Right lobe of liver (tissue), 6 donors: Measurements from ENCODE around the gene PPP1R1A. TPM values are rescaled to one million over a fixed set of nuclear protein-coding genes. Genes with fewer than 3 reads are reported as not detected.

Experiments used
- ATAC-seq, 4 donors: fragments of 200-7000 bp; cut with Tn5 transposase; one replicate each; pipeline ENCODE4 v1.9.1; 2020; ENCODE audit warnings: mild to moderate bottlenecking in 4 of 4, moderate library complexity in 4 of 4
- DNase-seq, 3 donors: peaks; one replicate each; pipeline ENCODE4 v3.0.0-alpha.2; 2020
- H3K27ac ChIP-seq, 3 donors: fragments of 200-600 bp; one replicate each; pipeline ENCODE4 v1.8.0; 2022
- H3K27me3 ChIP-seq, 2 donors: fragments of 200-600 bp; one replicate each; pipeline ENCODE4 v1.8.0; 2022
- H3K36me3 ChIP-seq, 4 donors: fragments of 200-600 bp; sonication (generic) in 1 of 4; one replicate each; pipeline versions ENCODE4 v1.5.1 to v1.8.0; 2017 to 2022; ENCODE audit warnings: control low read depth in 1 of 4
- H3K4me1 ChIP-seq, 4 donors: fragments of 200-600 bp; sonication (generic) in 1 of 4; one replicate each; pipeline versions ENCODE4 v1.5.1 to v1.8.0; 2017 to 2022; ENCODE audit warnings: control low read depth in 1 of 4
- H3K4me3 ChIP-seq, 3 donors: fragments of 200-600 bp; one replicate each; pipeline ENCODE4 v1.8.0; 2022
- H3K9me3 ChIP-seq, 4 donors: fragments of 200-600 bp; sonication (generic) in 1 of 4; one replicate each; pipeline versions ENCODE4 v1.5.1 to v1.8.0; 2017 to 2022; ENCODE audit warnings: control low read depth in 1 of 4
- POLR2A ChIP-seq: fragments of 450-650 bp; IDR thresholded peaks from one replicate; pipeline ENCODE4 v1.6.1; 2017; ENCODE audit warnings: antibody characterized with exemption, mild to moderate bottlenecking
- WGBS: methylation state at CpG from one replicate; pipeline ENCODE4 v1.1.6; 2018; ENCODE audit warnings: low coverage, low lambda C conversion rate; ENCODE audit not compliant: insufficient coverage; ENCODE audit errors: missing lambda C conversion rate; 5-methylcytosine and 5-hydroxymethylcytosine counted together
- intact Hi-C, 2 donors: fragments of 100-400 bp; cut with DNase I; formaldehyde crosslinking; loops; one replicate each; pipeline versions ENCODE4 v1.11.2 to v1.14.1; 2022
- total RNA-seq, 6 experiments: library from RNA; depleted of rRNA in 2 of 6; stranded (reverse); fragments of >200 nt in 2 of 6; fragmentation: NEBNext Ultra II Directional in 3 of 6; extraction: Animal tissue kit (Norgen Biotek cat#: 25700) in 3 of 6; gene quantifications; one replicate each; pipeline versions ENCODE4 v1.1.0 to v1.2.4, GENCODE V29; 2016 to 2023
- TF ChIP-seq, protein P1 (sequence below), 4 donors: fragments of 200-600 bp in 3 of 4; fragments of 450-650 bp in 1 of 4; IDR thresholded peaks; one replicate each; pipeline versions ENCODE4 v1.5.1 to v1.8.0; 2016 to 2022; ENCODE audit warnings: antibody characterized with exemption in 4 of 4, mild to moderate bottlenecking in 2 of 4
- donor health status: DM: no; HTN: yes; CAD: no.
- donor health status: DM: no; HTN: no; CAD: no.
- donor health status: DM: no; HTN: no; CAD: no.
- donor health status: DM: no; HTN: yes; CAD: no.
- donor health status: DM: no; HTN: yes; CAD: no.

The PPP1R1A gene
- total RNA-seq, 6 experiments from 2014 or later = 15.6 to 153 (median 54.5) TPM

- intact Hi-C loops = no loop called here
- H3K27me3 ChIP-seq = no peaks in the 10 kb centered on the region
- no peaks in the 10 kb centered on the region for H3K9me3 ChIP-seq
Measured at GRCh38 chr12:54555670-54556257, 32.7 kb downstream of the PPP1R1A start.

GRCh38 chr12:54549774-54550451 is 38.5 kb downstream of the PPP1R1A start:
- no peak overlapping the region for H3K27ac ChIP-seq
- peaks cover 0 to 7% (median 0%) of the 10 kb centered on the region in 4 donors for H3K4me1 ChIP-seq
- no peaks in the 10 kb centered on the region for H3K36me3 ChIP-seq
- DNase-seq (no peak), ATAC-seq (peak in 3 of 4 donors; percentile 10 to 44 (median 20))
- TF ChIP-seq, protein P1, sequence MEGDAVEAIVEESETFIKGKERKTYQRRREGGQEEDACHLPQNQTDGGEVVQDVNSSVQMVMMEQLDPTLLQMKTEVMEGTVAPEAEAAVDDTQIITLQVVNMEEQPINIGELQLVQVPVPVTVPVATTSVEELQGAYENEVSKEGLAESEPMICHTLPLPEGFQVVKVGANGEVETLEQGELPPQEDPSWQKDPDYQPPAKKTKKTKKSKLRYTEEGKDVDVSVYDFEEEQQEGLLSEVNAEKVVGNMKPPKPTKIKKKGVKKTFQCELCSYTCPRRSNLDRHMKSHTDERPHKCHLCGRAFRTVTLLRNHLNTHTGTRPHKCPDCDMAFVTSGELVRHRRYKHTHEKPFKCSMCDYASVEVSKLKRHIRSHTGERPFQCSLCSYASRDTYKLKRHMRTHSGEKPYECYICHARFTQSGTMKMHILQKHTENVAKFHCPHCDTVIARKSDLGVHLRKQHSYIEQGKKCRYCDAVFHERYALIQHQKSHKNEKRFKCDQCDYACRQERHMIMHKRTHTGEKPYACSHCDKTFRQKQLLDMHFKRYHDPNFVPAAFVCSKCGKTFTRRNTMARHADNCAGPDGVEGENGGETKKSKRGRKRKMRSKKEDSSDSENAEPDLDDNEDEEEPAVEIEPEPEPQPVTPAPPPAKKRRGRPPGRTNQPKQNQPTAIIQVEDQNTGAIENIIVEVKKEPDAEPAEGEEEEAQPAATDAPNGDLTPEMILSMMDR (IDR thresholded peaks at IDR 0.05) = no peak
- no peak for TF ChIP-seq POLR2A
- no peaks in the 10 kb centered on the region for H3K9me3 ChIP-seq
- intact Hi-C loops = no loop called here
- H3K4me3 ChIP-seq = peak overlapping the region in 2 of 3 donors; percentile 32 to 37
- H3K27me3 ChIP-seq = no peaks in the 10 kb centered on the region
- 0% methylated on average over 11 of the region's 22 CpGs for WGBS

More at GRCh38 chr12:54555670-54556257, 32.7 kb downstream of the PPP1R1A start:
- no peak overlapping the region for H3K4me3 ChIP-seq
- ATAC-seq (no peak), DNase-seq (no peak)
- 47% methylated on average over 6 of the region's 6 CpGs for WGBS
- H3K27ac ChIP-seq = no peak overlapping the region
- no peaks in the 10 kb centered on the region for H3K36me3 ChIP-seq
- no peaks in the 10 kb centered on the region for H3K4me1 ChIP-seq
- TF ChIP-seq, protein P1 (IDR thresholded peaks at IDR 0.05) = no peak
- no peak for TF ChIP-seq POLR2A

- intact Hi-C loops = no loop called here
- no peak overlapping the region for H3K27ac ChIP-seq
- no peaks in the 10 kb centered on the region for H3K27me3 ChIP-seq
- WGBS = 81% methylated on average over 2 of the region's 2 CpGs
- no peak for DNase-seq
- H3K9me3 ChIP-seq = no peaks in the 10 kb centered on the region
- H3K4me3 ChIP-seq = no peak overlapping the region
- TF ChIP-seq, protein P1 (IDR thresholded peaks at IDR 0.05) = no peak
- TF ChIP-seq POLR2A = no peak
- no peaks in the 10 kb centered on the region for H3K36me3 ChIP-seq
- no peak for ATAC-seq
- peaks cover 0 to 7% (median 0%) of the 10 kb centered on the region in 4 donors for H3K4me1 ChIP-seq
Measured at GRCh38 chr12:54546511-54546910, 41.9 kb downstream of the PPP1R1A start.

- no peaks in the 10 kb centered on the region for H3K36me3 ChIP-seq
- 82% methylated on average over 6 of the region's 7 CpGs for WGBS
- no peaks in the 10 kb centered on the region for H3K27me3 ChIP-seq
- no peak overlapping the region for H3K27ac ChIP-seq
- DNase-seq (no peak), ATAC-seq (no peak)
- no peaks in the 10 kb centered on the region for H3K9me3 ChIP-seq
- no peak overlapping the region for H3K4me3 ChIP-seq
- no peak for TF ChIP-seq POLR2A
- TF ChIP-seq, protein P1 (IDR thresholded peaks at IDR 0.05) = no peak
- intact Hi-C loops = no loop called here
- H3K4me1 ChIP-seq = peaks cover 0 to 4% (median 0%) of the 10 kb centered on the region in 4 donors
Measured at GRCh38 chr12:54544743-54545142, 43.7 kb downstream of the PPP1R1A start.
